Tibial nerve (tissue), 4 donors: Measurements from ENCODE around the gene MAFG.

Experiments used
- EP300 ChIP-seq, 2 donors: sonication (generic); formaldehyde crosslinking; IDR thresholded peaks; one replicate each; pipeline ENCODE4 v1.6.1; 2017; ENCODE audit warnings: antibody characterized with exemption in 2 of 2, mild to moderate bottlenecking in 1 of 2
- POLR2A ChIP-seq, 2 donors: fragments of 450-650 bp; IDR thresholded peaks; one replicate each; pipeline ENCODE4 v1.6.1; 2017; ENCODE audit warnings: antibody characterized with exemption in 2 of 2, mild to moderate bottlenecking in 2 of 2, moderate library complexity in 2 of 2
- TF ChIP-seq, protein P1 (sequence below), 5 experiments: fragments of 200-600 bp in 3 of 5; fragments of 450-650 bp in 2 of 5; sonication (generic) in 3 of 5; IDR thresholded peaks; one replicate each; pipeline ENCODE4 v1.5.1; 2016 to 2019; ENCODE audit warnings: antibody characterized with exemption in 5 of 5, mild to moderate bottlenecking in 3 of 5, moderate library complexity in 2 of 5

- TF ChIP-seq, protein P1, sequence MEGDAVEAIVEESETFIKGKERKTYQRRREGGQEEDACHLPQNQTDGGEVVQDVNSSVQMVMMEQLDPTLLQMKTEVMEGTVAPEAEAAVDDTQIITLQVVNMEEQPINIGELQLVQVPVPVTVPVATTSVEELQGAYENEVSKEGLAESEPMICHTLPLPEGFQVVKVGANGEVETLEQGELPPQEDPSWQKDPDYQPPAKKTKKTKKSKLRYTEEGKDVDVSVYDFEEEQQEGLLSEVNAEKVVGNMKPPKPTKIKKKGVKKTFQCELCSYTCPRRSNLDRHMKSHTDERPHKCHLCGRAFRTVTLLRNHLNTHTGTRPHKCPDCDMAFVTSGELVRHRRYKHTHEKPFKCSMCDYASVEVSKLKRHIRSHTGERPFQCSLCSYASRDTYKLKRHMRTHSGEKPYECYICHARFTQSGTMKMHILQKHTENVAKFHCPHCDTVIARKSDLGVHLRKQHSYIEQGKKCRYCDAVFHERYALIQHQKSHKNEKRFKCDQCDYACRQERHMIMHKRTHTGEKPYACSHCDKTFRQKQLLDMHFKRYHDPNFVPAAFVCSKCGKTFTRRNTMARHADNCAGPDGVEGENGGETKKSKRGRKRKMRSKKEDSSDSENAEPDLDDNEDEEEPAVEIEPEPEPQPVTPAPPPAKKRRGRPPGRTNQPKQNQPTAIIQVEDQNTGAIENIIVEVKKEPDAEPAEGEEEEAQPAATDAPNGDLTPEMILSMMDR (IDR thresholded peaks at IDR 0.05): no peak
- TF ChIP-seq POLR2A (IDR thresholded peaks at IDR 0.05): no peak
- no peak for TF ChIP-seq EP300 (IDR thresholded peaks at IDR 0.05)
Observed at GRCh38 chr17:81906476-81907218, 20.9 kb downstream of the MAFG start.
